Measurements from ENCODE around the gene ZNF408.
"Not testable (repeated sequence)": the region's sequence is repeated elsewhere in the genome, so short reads cannot be mapped to it uniquely, and the experiment has no call there.

Gene ZNF408

DNA sequence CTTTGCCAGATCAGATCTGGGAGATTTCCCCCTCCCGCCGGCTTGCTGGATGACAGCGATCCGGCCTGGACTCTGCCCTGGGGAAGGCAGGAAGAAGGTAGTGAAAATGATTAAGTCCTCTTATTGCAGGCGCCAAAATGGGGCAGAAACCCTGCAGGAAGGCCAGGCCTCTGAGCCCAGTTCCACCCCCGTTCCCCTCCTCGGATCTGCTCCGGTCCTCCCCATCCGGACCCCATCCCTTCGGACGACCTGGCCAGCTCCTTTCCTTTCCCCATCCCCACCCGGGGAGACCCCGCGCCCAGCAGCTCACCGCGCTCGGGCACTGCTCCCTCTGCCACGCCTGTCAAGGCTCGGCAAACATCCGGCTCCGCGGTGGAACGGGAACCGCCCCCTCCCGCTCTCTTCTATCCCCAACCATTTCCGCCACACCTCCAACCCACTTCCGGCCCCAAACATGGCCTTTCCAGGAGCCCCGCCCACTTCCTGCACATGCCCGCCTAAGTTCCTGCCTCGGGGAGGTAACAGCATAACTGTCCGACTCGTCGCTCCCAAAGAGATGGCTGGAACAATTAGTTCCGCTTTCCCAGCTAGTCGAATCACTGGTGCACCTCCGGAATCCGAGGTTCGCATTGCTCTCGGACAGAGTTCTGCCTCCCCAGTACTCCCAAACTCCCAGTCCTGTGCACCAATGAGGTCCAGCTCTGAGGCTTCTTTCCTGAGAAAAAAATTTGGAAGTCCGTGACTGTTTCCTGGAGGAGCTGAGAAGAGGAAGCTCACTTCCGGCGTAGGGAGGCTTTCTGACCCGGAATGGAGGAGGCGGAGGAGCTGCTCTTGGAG, at the start of gene ZNF408, which contains the start of gene ARHGAP1:
Gene ZNF408 (plus strand): TSS at position 791 of the 837 bp plus-strand sequence. CDS start 17 bp downstream, at position 808.
Gene ARHGAP1 (minus strand): TSS at position 379 of the 837 bp plus-strand sequence. CDS start 4,512 bp downstream, outside the sequence.
- DNase-seq: peak; percentile 98 to 100

DNA sequence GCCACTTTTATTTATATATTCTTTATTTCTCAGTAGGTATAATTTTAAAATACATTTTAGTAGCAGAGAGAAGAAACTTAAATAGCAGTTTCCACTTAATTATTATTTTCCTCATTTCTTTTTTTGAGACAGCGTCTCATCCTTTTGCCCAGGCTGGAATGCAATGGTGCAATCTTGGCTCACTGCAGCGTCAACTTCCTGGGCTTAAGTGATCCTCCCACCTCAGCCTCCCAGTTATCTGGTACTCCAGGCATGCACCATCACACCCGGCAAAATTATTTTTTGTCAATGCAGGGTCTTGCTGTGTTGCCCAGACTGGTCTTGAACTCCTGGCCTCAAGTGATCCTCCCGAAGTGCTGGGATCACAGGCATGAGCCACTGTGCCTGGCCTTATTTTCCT, 45.2 kb upstream of the ZNF408 start:
- no peak for DNase-seq

DNA sequence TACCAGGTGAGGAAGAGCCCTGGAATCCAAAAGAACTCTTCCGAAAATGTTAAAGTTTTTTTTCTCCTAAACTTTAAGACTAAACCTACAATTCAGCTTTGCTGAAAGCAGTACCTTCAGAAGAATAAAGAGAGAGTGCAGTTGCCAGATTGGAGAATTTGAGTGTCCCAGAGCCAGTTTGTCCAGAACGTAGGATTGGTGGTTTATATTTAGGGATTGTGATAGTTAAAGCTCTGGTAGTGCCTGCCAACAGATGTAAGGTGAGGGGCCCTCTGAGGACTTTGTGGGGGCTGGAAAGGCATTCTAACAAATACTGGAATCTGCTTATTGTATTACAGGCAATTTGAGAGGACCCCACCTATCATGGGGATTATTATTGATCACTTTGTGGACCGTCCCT, 43.6 kb upstream of the ZNF408 start:
- no peak for DNase-seq

DNA sequence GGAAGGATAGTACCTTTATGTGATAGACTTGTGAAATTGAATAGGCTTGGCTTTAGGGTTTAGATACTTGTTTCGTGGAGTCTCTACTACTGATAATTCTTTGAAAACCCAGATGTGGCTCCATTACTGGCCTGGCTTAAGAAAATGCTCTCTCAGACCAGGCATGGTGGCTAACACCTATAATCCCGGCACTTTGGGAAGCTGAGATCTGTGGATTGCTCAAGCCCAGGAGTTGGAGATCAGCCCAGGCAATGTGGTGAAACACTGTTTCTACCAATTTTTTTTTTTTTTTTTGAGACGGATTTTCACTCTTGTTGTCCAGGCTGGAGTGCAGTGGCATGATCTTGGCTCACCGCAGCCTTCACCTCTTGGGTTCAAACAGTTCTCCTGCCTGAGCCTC, 42.6 kb upstream of the ZNF408 start:
- DNase-seq: no peak

DNA sequence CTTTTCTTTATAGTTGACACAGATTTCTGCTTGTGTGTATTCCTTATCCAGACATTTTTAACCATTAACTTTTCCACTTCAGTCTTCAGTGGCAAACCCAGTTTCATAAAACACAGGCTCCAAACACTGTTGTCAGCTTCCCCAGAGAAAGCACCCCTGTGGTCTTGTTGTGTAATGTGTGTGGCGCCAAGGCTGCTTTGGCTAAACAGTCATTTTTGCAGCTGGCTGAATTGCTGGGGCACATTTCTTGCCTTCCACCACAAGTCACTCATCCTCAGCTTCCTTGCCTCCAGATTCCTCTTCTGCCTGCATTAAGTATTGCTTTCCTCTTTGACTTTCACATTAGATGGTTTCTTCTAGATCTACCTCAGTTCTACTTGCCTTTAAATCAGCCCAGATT, 40.9 kb upstream of the ZNF408 start:
- no peak for DNase-seq

DNA sequence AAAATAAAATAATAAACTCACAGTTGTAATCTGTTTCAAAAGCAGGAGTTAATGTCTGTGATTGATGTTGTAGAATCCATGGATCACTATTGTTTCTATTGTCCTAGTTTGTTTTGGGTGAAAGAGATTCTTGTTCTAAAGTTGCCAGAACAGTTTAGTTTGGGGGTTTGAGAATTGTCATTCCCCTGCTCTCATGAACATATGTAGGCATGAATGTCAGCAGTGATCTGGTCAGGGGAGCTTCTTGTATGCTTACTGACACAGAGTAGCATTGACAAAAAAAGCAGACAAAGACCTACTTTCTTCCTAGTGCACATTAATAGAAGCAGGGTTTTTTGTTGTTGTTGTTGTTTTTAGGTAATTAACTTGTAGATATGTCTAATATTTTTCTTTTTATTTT, 39.0 kb upstream of the ZNF408 start:
- DNase-seq: no peak

DNA sequence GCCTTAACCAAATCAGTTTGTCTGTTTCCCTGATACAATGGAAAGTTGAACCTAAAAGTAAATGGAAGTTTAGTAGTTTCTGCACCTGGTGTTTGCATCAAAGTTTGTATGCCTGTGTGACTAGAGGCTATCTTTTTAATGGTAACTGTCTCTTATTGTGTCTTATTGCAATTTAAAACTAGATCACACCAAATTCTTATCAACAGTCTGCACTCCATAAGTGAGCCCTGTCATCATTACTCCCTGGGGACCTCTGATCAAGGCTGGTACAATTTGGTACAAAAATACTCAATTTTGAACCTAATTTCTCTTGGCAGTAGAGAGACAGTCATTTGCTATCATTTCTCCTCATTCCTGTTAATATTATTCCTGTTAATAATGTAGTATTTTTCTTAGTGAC, 38.5 kb upstream of the ZNF408 start:
- no peak for DNase-seq

DNA sequence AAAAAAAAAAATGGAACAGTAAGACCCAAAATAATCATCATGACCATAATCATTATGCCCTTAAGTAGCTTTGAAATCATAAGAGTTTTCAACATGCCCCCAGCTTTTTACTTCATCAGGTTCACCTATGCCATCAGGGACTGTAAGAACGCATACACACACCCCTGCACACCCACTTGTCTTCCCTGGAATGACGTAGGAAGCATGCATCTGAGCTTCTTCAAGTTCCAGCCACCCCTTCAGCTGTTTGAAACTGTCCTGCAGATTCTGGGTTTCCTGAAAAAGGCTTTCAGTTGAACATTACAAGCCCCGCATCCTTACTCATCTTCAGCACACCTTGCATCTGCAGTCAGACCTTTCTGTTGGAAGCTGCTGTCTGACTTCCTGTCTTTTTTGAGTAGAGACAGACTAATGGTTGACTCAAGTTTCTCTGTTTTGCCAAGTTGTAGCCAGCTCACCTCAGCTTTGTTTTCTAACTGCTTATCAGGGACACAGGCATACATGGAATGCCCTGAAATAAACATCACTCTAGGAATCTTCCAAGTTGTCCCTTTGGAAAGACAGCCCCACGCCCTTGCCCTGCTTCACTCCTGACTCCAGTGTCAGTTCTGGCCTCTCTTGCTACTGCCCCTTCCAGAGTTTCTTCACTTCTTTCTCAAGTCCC, 37.4 kb upstream of the ZNF408 start:
- no peak for DNase-seq

DNA sequence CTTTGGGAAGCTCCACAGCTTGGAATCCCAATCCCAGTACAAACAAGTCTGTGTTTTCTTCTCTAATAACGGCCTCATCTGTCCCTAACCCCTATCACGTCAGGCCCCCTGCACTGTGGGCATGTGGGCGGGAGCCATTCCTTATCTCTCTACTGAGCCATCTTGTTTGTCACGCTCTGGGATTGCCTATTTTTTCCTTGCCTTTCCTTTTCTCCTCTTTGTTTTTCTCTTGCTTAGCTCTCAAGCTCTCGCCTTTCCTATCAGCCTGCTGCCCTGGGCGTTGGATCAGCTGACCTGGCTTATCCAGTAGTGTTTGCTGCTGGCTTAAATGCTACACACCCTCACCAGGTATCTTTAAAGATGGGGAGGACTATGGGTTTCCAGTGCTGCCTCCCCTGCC, 36.2 kb upstream of the ZNF408 start:
- DNase-seq: no peak

DNA sequence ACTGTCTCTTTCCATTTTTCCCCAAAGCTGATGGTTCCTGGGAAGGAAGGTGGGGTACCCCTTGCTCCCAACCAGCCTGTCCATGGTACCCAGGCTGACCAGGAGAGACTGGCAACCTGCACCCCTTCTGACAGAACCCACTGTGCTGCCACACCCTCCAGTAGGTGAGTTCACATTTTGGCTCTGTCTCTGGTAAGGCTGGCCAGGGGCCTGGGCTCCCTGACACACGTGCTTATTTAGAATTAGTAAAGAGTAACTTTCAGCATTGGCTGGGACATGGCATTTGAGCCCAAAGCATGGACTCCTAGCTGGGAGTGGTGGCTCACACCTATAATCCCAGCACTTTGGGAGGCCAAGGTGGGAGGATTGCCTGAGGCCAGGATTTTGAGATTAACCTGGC, 35.5 kb upstream of the ZNF408 start:
- DNase-seq: no peak

DNA sequence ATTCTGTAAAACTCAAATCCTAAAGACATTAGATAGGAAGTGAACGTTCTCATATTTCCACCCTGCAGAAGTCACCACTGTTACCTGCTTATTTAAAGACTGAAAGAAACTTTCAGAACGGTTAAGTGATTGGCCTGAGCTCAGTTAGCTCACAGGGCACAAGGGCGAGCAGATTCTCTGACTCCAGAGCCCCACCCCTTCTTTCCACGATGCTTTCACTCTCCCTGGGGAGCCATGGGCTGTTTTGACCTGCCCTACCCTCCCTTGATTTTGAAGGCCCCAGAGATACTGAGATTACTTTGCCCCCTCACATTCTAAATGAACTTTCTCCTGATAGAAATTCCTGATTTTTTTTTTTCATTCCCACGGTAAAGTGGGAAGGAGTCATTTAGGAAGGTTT, 34.3 kb upstream of the ZNF408 start:
- no peak for DNase-seq

DNA sequence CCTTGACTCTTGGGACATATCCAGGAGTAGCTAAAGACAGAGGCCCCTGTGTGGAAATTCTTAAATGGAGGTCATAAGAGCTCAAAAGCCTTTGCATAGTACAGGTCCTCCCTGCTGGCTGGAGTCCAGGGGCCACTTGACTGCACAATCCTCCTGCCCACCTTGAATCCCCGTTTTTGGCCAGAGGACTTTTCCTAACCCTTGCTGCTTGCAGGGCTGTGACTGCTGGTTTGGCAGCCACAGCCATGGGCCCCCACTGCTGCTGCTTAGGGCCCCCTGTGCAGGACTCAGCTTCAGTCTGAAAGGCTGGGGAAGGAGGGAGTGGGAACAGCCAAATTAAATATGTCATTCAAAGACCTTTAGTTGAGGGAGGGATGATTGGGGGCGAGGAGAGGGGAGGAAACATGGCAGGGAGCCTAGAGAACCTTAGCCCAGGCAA, 33.8 kb upstream of the ZNF408 start:
- no peak for DNase-seq

DNA sequence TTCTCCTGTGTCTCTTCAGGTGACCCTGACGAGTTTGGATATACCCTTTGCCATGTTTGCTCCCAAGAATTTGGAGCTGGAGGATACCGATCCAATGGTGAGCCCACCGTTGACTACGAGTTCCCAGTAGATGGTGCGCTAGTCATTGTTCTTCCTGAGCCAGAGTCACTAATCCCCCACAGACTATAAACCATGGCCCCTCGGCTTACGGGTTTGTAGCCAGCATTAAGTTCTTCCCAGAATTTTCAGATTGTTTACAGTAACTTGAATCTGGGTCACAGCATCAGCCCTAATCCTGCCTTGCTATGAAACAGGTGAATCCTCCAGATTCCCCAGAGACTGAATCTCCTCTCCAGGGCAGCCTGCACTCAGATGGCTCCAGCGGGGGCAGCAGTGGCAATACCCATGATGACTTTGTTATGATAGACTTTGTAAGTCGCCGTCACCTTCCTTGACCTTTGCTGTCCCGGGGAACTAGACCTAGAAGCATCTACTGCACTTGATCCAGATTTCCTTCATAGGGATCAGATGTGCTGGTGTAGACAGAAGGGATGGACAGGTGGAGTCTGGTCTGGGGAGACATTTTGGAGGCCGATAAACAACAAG, 32.2 kb upstream of the ZNF408 start:
- DNase-seq: no peak

DNA sequence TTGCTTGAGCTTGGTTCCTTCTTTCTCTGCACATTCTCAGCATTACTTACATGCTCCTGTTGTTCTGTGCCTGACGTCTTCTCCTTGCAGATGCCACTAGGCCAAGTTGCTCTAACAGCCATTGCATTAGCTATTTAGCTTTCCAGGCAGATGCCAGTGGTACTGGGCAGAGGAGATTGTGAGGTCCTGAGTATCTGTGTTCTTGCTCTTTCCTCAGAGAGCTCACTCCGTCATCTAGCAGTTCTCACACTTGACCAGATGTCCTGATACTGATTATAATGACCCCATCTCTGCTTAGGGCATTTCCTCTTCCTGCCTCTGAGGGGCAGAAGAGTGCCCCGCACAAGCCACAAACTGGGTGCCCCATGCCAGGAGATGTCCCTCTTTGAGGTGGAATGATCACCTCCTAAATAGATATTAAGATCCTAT, 31.1 kb upstream of the ZNF408 start:
- DNase-seq: no peak

DNA sequence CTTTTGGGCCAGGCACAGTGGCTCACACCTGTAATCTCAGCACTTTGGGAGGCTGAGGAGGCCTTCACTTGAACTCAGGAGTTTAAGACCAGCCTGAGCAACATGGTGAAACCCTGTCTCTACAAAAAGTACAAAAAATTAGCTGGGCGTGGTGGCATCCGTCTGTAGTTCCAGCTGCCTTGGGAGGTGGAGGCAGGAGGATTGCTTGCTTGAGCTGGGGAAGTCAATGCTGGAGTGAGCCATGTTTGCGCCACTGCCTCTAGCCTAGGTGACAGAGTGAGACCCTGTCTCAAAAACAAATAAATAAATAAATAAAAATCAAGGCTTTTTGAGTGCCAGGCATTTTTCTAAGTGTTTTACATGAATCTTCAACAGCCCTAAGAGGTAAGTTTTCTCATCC, 30.3 kb upstream of the ZNF408 start:
- DNase-seq: not testable (repeated sequence)

DNA sequence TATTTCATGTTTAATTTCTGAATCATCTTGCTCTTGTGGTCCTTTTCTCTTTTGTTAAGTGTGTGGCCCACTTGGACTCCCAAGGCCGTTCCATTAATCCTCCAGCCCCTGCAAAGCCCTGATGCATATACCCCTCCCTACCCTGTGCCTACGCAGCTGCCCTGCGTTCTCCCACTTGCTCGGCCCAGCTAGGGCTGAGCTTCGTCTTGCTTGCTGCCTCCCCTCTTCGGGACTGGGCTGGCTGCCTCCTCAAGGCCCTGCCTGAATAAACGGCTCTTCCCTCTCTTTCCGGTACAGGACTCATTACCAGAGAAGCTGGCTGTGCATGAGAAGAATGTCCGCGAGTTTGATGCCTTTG, 28.9 kb upstream of the ZNF408 start:
- no peak for DNase-seq

DNA sequence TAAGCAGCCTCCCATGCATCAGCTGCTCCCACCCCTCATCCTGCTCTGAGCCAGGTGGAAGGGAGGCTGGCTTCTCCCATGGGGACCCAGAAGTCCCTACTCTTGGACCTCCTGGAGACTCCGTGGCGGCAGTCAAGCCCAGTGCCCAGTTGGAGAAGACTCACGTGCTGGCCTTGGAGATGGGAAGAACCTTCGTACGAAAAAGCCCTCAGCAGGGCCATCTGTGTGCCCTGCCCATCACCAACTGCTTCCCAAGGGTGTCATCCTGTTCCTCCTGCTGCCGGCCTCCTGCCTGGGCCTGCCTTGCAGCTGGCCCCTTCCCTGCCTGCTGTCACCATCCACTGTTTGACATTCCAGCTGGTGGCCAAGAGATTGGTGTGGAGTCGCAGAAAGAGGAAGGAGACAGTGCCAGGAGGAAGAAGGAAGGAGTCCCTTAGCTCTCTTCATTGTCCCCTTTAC, 28.4 kb upstream of the ZNF408 start:
- DNase-seq: no peak

DNA sequence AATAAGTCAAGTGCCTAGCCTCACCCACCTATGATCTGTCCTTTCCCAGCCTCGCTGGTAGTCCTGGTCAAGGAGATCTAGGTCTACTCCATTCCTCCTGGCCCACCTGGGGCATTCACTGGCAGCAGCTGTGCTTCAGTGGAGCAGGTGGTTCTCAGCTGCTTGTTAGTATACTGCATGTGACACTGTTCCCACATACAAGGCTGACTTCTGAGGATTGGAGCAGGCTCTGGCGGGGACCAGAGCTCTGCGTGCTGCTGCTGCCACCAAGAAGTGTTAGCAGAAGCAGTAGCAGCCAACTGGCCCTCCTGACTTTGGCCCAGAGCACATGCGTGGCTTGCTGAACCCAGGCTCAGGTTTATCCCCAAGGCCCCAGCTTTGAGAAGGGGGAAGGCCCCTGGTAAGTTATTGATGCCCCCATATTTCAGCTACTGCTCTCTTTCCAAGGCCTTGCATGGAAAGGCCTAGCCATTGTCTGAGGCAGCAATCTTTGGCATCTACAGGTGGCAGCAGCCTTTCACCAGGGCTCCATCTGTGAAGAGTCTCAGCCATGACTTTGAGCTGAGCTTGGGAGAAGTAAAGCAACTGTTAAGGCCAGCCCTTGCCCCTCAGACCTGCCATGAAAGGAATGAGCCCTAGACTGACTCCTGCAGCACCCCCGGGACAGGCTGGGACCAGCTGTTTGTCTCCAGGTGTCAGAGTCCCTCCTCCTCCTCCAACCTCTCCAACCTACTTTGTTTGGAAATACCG, 26.9 kb upstream of the ZNF408 start:
- no peak for DNase-seq

DNA sequence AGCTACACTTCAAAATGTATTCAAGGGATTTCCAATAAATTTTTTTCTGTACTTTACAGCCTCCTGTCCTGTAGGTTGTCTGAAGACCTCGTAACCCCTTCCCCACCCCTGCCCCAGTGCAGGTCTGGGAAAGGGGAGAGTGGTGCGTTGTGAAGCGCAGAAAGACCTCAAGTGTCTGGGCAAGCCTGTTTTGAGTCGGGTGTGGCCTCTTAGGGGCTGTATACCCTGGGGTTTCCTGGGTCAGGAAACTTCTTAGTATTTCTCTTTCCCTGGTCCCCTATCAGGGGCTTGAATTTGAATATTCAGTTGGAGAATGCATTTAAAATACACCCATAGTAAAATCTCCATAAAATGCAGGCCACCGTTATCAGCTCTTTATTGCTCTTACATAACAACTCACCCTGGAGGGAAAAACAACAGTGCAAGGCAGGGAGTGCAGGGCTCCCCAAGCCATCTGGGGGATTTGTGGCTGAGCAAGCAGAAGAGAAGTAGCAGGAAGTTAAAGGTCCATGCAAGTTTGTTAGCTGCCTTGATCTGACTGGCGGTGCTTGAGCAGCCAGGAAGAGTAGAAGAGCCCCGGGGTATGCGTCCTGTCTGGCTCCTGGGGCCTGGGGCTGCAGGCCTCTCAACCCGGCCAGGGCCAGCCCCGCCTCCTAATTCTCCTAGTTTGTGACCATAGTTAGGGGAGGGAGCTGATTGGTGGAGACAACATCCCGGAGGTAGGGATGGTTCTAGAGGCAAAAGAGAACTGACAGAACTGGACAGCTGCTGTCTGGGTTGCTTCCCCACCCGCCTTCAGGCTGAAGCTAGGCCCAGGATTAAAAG, 26.2 kb upstream of the ZNF408 start:
- DNase-seq: no peak

DNA sequence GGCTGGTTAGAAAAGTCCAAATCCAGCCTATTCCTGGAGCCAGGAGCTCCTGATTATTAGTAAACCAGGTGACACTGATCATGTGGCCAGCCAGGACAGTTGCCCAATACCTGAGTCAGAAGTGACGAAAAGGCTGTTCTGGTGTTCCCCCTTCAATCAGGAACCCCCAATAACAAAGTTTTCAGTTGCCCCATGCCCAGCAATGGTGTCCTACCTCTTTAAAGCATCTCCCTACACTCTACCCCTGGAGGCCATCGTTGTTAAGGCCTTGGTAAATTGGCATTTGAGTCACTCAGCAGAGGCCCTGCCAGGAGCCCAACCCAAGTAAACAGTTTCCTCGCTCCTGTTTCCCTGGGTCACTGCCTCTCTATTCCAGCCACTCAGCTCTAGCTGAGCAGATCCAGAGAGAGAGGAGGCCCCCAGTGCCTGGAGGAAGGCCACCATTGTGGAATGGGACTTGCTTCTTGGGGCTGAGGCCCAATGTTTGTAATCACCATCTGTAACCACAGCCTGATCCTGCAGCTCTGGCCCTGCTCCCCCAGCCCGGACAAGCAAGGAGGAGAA, 25.5 kb upstream of the ZNF408 start:
- DNase-seq: no peak

DNA sequence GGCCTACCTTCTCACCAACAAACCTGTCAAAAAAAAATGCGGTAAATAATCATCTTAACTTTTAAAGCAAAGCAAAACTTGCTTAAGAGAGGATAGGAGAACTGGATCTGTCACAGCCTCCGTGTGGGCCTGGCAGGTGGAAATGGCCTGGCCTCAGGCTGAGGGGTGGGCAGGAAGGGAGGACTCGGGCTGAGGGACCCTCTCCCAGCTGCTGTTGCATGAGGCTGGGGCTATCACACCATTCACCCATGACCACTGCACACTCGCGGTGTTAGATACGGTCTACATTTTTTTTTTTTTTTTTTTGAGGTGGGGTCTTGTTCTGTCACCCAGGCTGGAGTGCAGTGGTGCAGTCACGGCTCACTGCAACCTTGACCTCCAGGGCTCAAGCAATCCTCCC, 24.9 kb upstream of the ZNF408 start:
- DNase-seq: no peak
